Stimulated activated CD4-positive, alpha-beta T cell treated with anti-CD3 and anti-CD28 coated beads, Interleukin-1b, Interleukin-23, amount 100 ng/mL, for 48 hours (primary cell): ENCODE measurements around the gene GPR84.

Experiments used
- DNase-seq: peaks from one replicate; pipeline ENCODE4 v3.0.0-alpha.2; 2020

GPR84 gene

GRCh38 chr12:54321363-54321762, 42.9 kb downstream of the GPR84 start:
- DNase-seq, result no peak
